Fibroblast of skin of abdomen (primary cell): Measurements from ENCODE around the gene ITGB8.
A peak's percentile ranks its signal among the peaks of the same experiment; 100 is the strongest.

Source experiments
- DNase-seq: peaks from one replicate; pipeline ENCODE4 v3.0.0-alpha.2; 2013

ITGB8 gene

GRCh38 chr7:20310301-20310700 is 20.4 kb upstream of the ITGB8 start:
- DNase-seq, result no peak

- peak; percentile 60 for DNase-seq
These were observed 19.5 kb upstream of the ITGB8 start for GRCh38 chr7:20310963-20311742.

GRCh38 chr7:20311743-20312042 is 19.0 kb upstream of the ITGB8 start:
- DNase-seq, result no peak

GRCh38 chr7:20312562-20312961 is 18.1 kb upstream of the ITGB8 start:
- no peak for DNase-seq

GRCh38 chr7:20313626-20314025 is 17.1 kb upstream of the ITGB8 start:
- DNase-seq, result no peak

GRCh38 chr7:20314198-20314597 is 16.5 kb upstream of the ITGB8 start:
- DNase-seq, result no peak

GRCh38 chr7:20316706-20317105 is 14.0 kb upstream of the ITGB8 start:
- no peak for DNase-seq

GRCh38 chr7:20317413-20317812 is 13.3 kb upstream of the ITGB8 start:
- DNase-seq, result no peak

- no peak for DNase-seq
These were observed 11.8 kb upstream of the ITGB8 start for GRCh38 chr7:20318933-20319332.

- peak; percentile 43 for DNase-seq
These were observed 10.4 kb upstream of the ITGB8 start for GRCh38 chr7:20320322-20320721.

GRCh38 chr7:20320786-20321185 is 9.9 kb upstream of the ITGB8 start:
- DNase-seq, result no peak

GRCh38 chr7:20323595-20323994 is 7.1 kb upstream of the ITGB8 start:
- peak; percentile 58 for DNase-seq

GRCh38 chr7:20326342-20326741 is 4.4 kb upstream of the ITGB8 start:
- no peak for DNase-seq

GRCh38 chr7:20327055-20327454 is 3.6 kb upstream of the ITGB8 start:
- DNase-seq, result peak; percentile 69

- DNase-seq, result no peak
These were observed 2.7 kb upstream of the ITGB8 start for GRCh38 chr7:20328027-20328426.

GRCh38 chr7:20328692-20329091 is 2.0 kb upstream of the ITGB8 start:
- no peak for DNase-seq

- DNase-seq, result peak; percentile 59
These were observed 1.1 kb upstream of the ITGB8 start for GRCh38 chr7:20329389-20330238.

GRCh38 chr7:20330928-20331909 is 519 bp downstream of the ITGB8 start:
- DNase-seq, result peak; percentile 32

- no peak for DNase-seq
These were observed 1.5 kb downstream of the ITGB8 start for GRCh38 chr7:20331910-20332813.

- DNase-seq, result no peak
These were observed 7.6 kb downstream of the ITGB8 start for GRCh38 chr7:20338285-20338684.

GRCh38 chr7:20340839-20341238 is 10.1 kb downstream of the ITGB8 start:
- no peak for DNase-seq

- DNase-seq, result no peak
These were observed 12.5 kb downstream of the ITGB8 start for GRCh38 chr7:20343205-20343604.
